CD8-positive, alpha-beta memory T cell (primary cell): ENCODE measurements around the gene OR1B1. TPM values are rescaled to one million over a fixed set of nuclear protein-coding genes. Genes with fewer than 3 reads are reported as not detected.
A peak's percentile ranks its signal among the peaks of the same experiment; 100 is the strongest.
"Not testable (repeated sequence)": the region's sequence is repeated elsewhere in the genome, so short reads cannot be mapped to it uniquely, and the experiment has no call there.

ENCODE experiments used
- CTCF ChIA-PET: fragments of 350-600 bp; sonication (Branson Sonifier 250); formaldehyde crosslinking; loops from one replicate; lab custom pipeline; 2021; ENCODE audit warnings: antibody characterized with exemption; lab: Charles Lee
- POLR2A ChIA-PET: fragments of 350-600 bp; sonication (Branson Sonifier 250); formaldehyde crosslinking; loops from one replicate; lab custom pipeline; 2021; ENCODE audit warnings: antibody characterized with exemption; lab: Charles Lee
- DNase-seq, 5 donors: peaks; one replicate each; pipeline versions ENCODE4 v3.0.0 to v3.0.0-alpha.2; 2020 to 2022; ENCODE audit warnings: mixed read lengths in 1 of 5
- H3K27ac ChIP-seq: one replicate; pipeline ENCODE4 v1.7.0; 2013; ENCODE audit warnings: low read depth, mild to moderate bottlenecking, low read length, moderate library complexity
- H3K27me3 ChIP-seq: 2 replicates; pipeline ENCODE4 v1.7.0; 2013; ENCODE audit warnings: low read length, mild to moderate bottlenecking; ENCODE audit not compliant: insufficient read depth, poor library complexity, severe bottlenecking
- H3K36me3 ChIP-seq: 2 replicates; pipeline ENCODE4 v1.7.0; 2013; ENCODE audit warnings: mild to moderate bottlenecking, low read length, moderate library complexity; ENCODE audit not compliant: insufficient read depth
- H3K4me1 ChIP-seq: 2 replicates; pipeline ENCODE4 v1.7.0; 2013; ENCODE audit warnings: mild to moderate bottlenecking, low read length, moderate library complexity; ENCODE audit not compliant: insufficient read depth
- H3K4me3 ChIP-seq: 2 replicates; pipeline ENCODE4 v1.7.0; 2013; ENCODE audit warnings: mild to moderate bottlenecking, low read length
- H3K9me3 ChIP-seq: 2 replicates; pipeline ENCODE4 v1.7.0; 2013; ENCODE audit warnings: mild to moderate bottlenecking, low read length
- H3K27ac Mint-ChIP-seq, 8 donors: one replicate each; pipeline ENCODE4 v1.8.0; 2020 to 2021; ENCODE audit warnings: mixed read lengths in 8 of 8, mild to moderate bottlenecking in 6 of 8, inconsistent platforms in 3 of 8, moderate library complexity in 3 of 8
- H3K27me3 Mint-ChIP-seq, 2 donors: one replicate each; pipeline ENCODE4 v1.8.0; 2020 to 2021; ENCODE audit warnings: mixed read lengths in 2 of 2, mild to moderate bottlenecking in 1 of 2, moderate library complexity in 1 of 2
- H3K36me3 Mint-ChIP-seq, 3 donors: one replicate each; pipeline ENCODE4 v1.8.0; 2020 to 2021; ENCODE audit warnings: mixed read lengths in 3 of 3, inconsistent platforms in 1 of 3, mild to moderate bottlenecking in 1 of 3
- H3K4me1 Mint-ChIP-seq, 3 donors: one replicate each; pipeline ENCODE4 v1.8.0; 2020 to 2021; ENCODE audit warnings: mixed read lengths in 3 of 3, inconsistent platforms in 1 of 3, mild to moderate bottlenecking in 1 of 3
- H3K4me3 Mint-ChIP-seq, 7 donors: one replicate each; pipeline ENCODE4 v1.8.0; 2020 to 2021; ENCODE audit warnings: mixed read lengths in 7 of 7, mild to moderate bottlenecking in 6 of 7, moderate library complexity in 4 of 7, inconsistent platforms in 2 of 7
- H3K9me3 Mint-ChIP-seq, 5 donors: one replicate each; pipeline ENCODE4 v1.8.0; 2020 to 2022; ENCODE audit warnings: mixed read lengths in 5 of 5, mild to moderate bottlenecking in 3 of 5, moderate library complexity in 2 of 5, inconsistent platforms in 1 of 5
- polyA plus RNA-seq: library from polyadenylated mRNA; unstranded; fragments of 300-500 nt; fragmentation: Illumina TruSeq; gene quantifications from one replicate; pipeline ENCODE4 v1.2.3, GENCODE V29; 2021
- total RNA-seq, 2 experiments: library from RNA; stranded (reverse); gene quantifications; one replicate each; pipeline ENCODE4 v1.2.3, GENCODE V29; 2021

The OR1B1 gene
- total and polyA plus RNA-seq, 3 experiments from 2014 or later, result not detected

DNA sequence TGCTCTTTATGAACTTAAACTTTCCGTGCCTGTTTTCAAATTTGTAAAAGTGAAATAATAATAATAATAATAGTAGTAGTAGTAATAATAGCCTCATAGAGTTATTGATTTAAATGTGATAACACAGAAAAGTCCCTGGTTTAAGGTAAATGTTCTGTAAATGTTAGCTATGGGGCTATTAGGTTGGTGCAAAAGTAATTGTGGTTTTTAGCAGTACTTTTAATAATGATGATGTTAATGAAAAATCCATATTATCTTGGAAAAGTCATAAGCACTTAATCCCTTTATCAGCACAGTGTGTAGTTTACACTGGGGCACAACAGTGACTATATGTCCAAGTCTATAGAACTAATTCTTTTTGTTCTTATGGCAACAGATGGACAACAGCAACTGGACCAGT lies 43.1 kb downstream of the OR1B1 start, which contains the start of gene OR1Q1:
Gene OR1Q1, plus strand, starts transcription at position 377 of the 400 bp plus-strand sequence. Its CDS starts 0 bp downstream, at position 377.
- no peak for DNase-seq
- H3K27me3 ChIP-seq, result peaks cover 5% of the 10 kb centered on the region
- POLR2A ChIA-PET, result no interaction called here
- CTCF ChIA-PET, result no interaction called here
- no peaks in the 10 kb centered on the region for H3K4me1 ChIP-seq
- H3K27ac ChIP-seq, result no peak within 1 kb of the TSS
- Mint-ChIP-seq H3K36me3 (no peaks in the 10 kb centered on the region), H3K27ac (no peak within 1 kb of the TSS), H3K27me3 (peaks cover 13 to 19% of the 10 kb centered on the region in 2 donors), H3K4me3 (no peak within 1 kb of the TSS), H3K4me1 (no peaks in the 10 kb centered on the region), H3K9me3 (peaks cover 0 to 6% (median 0%) of the 10 kb centered on the region in 5 donors)
- no peak within 1 kb of the TSS for H3K4me3 ChIP-seq
- no peaks in the 10 kb centered on the region for H3K9me3 ChIP-seq
- no peaks in the 10 kb centered on the region for H3K36me3 ChIP-seq

DNA sequence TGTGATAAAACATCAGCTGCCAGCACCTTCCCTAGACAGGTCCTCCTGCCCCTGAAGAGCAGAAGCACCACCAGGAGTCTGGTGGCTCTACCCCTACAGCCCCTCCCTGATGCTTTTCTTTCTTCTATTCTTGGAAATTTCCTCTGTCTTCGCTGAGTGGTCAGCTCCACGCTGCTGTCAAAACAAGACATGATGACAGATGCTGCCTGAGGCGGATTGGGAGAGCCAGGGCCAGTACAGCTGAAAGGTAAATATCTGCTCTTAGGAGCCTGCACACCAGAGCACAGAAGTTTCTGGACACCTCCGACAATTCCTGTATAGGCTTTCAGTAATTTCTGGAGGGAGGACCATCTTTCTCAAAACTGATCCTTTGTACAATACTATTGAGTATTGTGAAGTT lies 47.6 kb downstream of the OR1B1 start:
- ChIA-PET POLR2A (no interaction called here), CTCF (no interaction called here)
- Histone ChIP-seq H3K4me3 (no peak overlapping the region), H3K27me3 (peaks cover 5% of the 10 kb centered on the region), H3K36me3 (no peaks in the 10 kb centered on the region), H3K4me1 (no peaks in the 10 kb centered on the region), H3K27ac (no peak overlapping the region), H3K9me3 (no peaks in the 10 kb centered on the region)
- Mint-ChIP-seq H3K27ac (no peak overlapping the region), H3K4me3 (no peak overlapping the region), H3K9me3 (no peaks in the 10 kb centered on the region), H3K4me1 (no peaks in the 10 kb centered on the region), H3K36me3 (no peaks in the 10 kb centered on the region), H3K27me3 (peaks cover 11 to 22% of the 10 kb centered on the region in 2 donors)
- no peak for DNase-seq

DNA sequence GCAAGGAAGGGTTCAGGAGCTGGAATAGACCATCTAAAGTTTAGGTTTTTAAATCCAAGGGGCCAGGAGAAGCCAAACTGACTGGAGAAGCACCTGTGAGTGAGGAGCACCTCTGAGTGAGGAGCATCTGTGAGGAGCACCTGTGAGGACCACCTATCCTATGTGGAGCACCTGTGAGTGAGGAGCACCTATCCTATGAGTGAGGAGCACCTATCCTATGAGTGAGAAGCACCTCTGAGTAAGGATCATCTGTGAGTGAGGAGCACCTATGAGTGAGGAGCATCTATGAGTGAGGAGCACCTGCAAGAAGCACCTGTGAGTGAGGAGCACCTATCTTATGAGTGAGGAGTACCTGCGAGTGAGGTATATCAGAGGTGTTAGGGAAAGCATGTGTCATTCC lies 50.8 kb downstream of the OR1B1 start:
- no peaks in the 10 kb centered on the region for H3K4me1 ChIP-seq
- Mint-ChIP-seq H3K9me3 (peaks cover 0 to 7% (median 3%) of the 10 kb centered on the region in 5 donors), H3K4me3 (no peak overlapping the region), H3K27me3 (peaks cover 11 to 28% of the 10 kb centered on the region in 2 donors), H3K36me3 (no peaks in the 10 kb centered on the region), H3K27ac (no peak overlapping the region), H3K4me1 (no peaks in the 10 kb centered on the region)
- peaks cover 5% of the 10 kb centered on the region for H3K27me3 ChIP-seq
- ChIA-PET POLR2A (no interaction called here), CTCF (no interaction called here)
- H3K27ac ChIP-seq, result no peak overlapping the region
- no peaks in the 10 kb centered on the region for H3K36me3 ChIP-seq
- no peak for DNase-seq
- no peaks in the 10 kb centered on the region for H3K9me3 ChIP-seq
- no peak overlapping the region for H3K4me3 ChIP-seq

DNA sequence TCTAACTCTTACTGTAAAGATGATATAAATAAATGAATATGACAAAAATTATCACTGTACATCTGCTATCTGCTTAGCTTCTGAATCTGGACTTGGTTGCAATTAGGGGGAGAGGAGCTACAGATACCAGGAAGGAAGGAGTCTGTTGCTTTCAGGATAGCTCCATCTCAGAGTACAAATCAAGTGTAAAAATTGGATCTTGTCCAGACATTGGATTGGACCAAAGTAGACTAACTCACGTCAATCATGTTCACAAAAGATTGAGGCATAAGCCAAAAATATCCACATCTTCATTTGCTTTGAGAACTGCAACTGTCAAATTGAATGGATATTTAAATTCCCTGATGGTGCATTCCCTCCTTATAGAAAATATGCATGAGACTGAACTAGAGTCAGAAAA lies 51.7 kb downstream of the OR1B1 start:
- no peak for DNase-seq
- peaks cover 0 to 1% (median 0%) of the 10 kb centered on the region in 3 donors for H3K36me3 Mint-ChIP-seq
- Histone ChIP-seq H3K4me3 (no peak overlapping the region), H3K36me3 (no peaks in the 10 kb centered on the region), H3K27me3 (peaks cover 2% of the 10 kb centered on the region), H3K9me3 (no peaks in the 10 kb centered on the region), H3K27ac (no peak overlapping the region), H3K4me1 (no peaks in the 10 kb centered on the region)
- no peak overlapping the region for H3K4me3 Mint-ChIP-seq
- H3K27me3 Mint-ChIP-seq, result peaks cover 11 to 24% of the 10 kb centered on the region in 2 donors
- H3K4me1 Mint-ChIP-seq, result no peaks in the 10 kb centered on the region
- H3K9me3 Mint-ChIP-seq, result peaks cover 3 to 13% (median 6%) of the 10 kb centered on the region in 5 donors
- CTCF ChIA-PET, result no interaction called here
- POLR2A ChIA-PET, result no interaction called here
- no peak overlapping the region for H3K27ac Mint-ChIP-seq

DNA sequence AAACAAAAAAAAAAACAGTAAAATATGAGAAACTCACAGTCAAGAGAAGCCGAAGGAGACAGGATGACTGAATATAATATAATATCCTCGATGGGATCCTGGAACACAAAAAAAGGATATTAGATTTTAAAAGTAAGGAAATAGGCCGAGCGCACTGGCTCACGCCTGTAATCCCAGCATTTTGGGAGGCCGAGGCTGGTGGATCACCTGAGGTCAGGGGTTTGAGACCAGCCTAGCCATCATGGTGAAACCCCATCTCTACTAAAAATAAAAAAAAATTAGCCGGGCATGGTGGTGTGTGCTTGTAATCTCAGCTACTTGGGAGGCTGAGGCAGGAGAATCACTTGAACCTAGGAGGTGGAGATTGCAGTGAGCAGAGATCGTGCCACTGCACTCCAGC lies 74.1 kb downstream of the OR1B1 start, which contains the start of gene OR1L8:
Gene OR1L8, minus strand, starts transcription at position 101 of the 400 bp plus-strand sequence. CDS start 14,907 bp downstream, outside the sequence.
- H3K27ac ChIP-seq, H3K27me3 ChIP-seq, POLR2A ChIA-PET, H3K4me1 ChIP-seq, DNase-seq, H3K27me3 Mint-ChIP-seq, H3K4me1 Mint-ChIP-seq, H3K36me3 Mint-ChIP-seq, H3K4me3 Mint-ChIP-seq, H3K36me3 ChIP-seq, H3K9me3 ChIP-seq, H3K9me3 Mint-ChIP-seq, CTCF ChIA-PET, H3K27ac Mint-ChIP-seq, H3K4me3 ChIP-seq: not testable (repeated sequence)

DNA sequence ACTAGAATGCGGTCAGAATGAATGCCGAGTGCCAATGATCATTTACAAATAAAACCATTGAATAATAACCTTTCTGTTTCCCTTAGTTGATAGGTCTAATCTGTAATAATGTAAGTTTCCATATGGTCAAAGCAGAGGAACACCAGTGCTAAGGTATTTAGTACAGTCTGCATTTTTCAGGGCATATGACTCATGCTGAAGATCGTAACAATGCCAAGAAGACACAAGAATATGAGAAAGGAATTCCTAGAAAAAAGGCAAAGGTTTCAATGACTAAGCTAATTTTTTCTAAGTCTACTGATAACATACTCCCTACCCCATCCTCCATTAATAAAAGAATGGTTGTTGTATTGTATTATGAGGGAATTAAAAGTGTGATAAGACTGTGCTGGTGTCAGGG lies 77.1 kb downstream of the OR1B1 start:
- no peaks in the 10 kb centered on the region for H3K9me3 Mint-ChIP-seq
- no peak overlapping the region for H3K27ac Mint-ChIP-seq
- H3K27me3 Mint-ChIP-seq, result peaks cover 2 to 9% of the 10 kb centered on the region in 2 donors
- ChIA-PET CTCF (no interaction called here), POLR2A (no interaction called here)
- no peak for DNase-seq
- no peaks in the 10 kb centered on the region for H3K4me1 Mint-ChIP-seq
- Histone ChIP-seq H3K4me1 (no peaks in the 10 kb centered on the region), H3K27me3 (no peaks in the 10 kb centered on the region), H3K36me3 (no peaks in the 10 kb centered on the region), H3K9me3 (no peaks in the 10 kb centered on the region), H3K4me3 (no peak overlapping the region), H3K27ac (peak overlapping the region; percentile 29)
- no peak overlapping the region for H3K4me3 Mint-ChIP-seq
- H3K36me3 Mint-ChIP-seq, result peaks cover 0 to 1% (median 0%) of the 10 kb centered on the region in 3 donors

DNA sequence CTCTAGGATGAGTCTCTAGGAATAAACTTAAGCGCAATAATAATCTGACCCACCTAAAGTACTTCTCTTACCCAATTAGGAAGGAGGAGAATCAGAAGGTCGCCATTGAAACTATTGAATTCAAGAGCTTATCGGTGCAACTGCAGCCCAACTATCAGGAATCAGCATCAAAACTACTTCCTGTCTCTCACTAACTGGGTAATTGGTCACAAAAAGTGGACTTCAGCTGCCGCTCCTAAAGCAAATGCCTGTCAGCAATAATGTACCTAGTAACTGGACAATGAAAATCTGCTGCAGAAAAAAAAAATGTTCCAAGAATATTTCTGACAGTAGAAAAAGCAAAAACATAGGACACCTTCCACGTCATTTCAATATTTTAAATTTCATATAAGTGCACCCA lies 77.6 kb downstream of the OR1B1 start:
- ChIA-PET POLR2A (no interaction called here), CTCF (no interaction called here)
- Histone ChIP-seq H3K9me3 (no peaks in the 10 kb centered on the region), H3K27ac (peak overlapping the region; percentile 29), H3K4me3 (no peak overlapping the region), H3K27me3 (no peaks in the 10 kb centered on the region), H3K4me1 (no peaks in the 10 kb centered on the region), H3K36me3 (no peaks in the 10 kb centered on the region)
- peaks cover 0 to 1% (median 0%) of the 10 kb centered on the region in 3 donors for H3K36me3 Mint-ChIP-seq
- DNase-seq, result no peak
- no peaks in the 10 kb centered on the region for H3K4me1 Mint-ChIP-seq
- peaks cover 2 to 9% of the 10 kb centered on the region in 2 donors for H3K27me3 Mint-ChIP-seq
- no peak overlapping the region for H3K27ac Mint-ChIP-seq
- no peaks in the 10 kb centered on the region for H3K9me3 Mint-ChIP-seq
- H3K4me3 Mint-ChIP-seq, result no peak overlapping the region
